ENCODE results near the gene ADGRV1.

ADGRV1 gene

GRCh38 chr5:91025956-91026355 is 467.4 kb downstream of the ADGRV1 start:
- no peak overlapping the region for H2BK12ac ChIP-seq (ENCODE audit: low read length)
- H3K9ac ChIP-seq (ENCODE audit: low read length): no peak overlapping the region
- H4K91ac ChIP-seq (ENCODE audit: low read depth, low read length): no peak overlapping the region
- H3K4me2 ChIP-seq (ENCODE audit: low read length): no peak overlapping the region
- no peak overlapping the region for H3K14ac ChIP-seq (ENCODE audit: low read length)
- H3K4me1 ChIP-seq (ENCODE audit: control insufficient read depth in 1 of 2, insufficient read depth in 2 of 2, low read length in 2 of 2): peaks cover 0 to 7% of the 10 kb centered on the region in 2 experiments
- no peak overlapping the region for H3K4ac ChIP-seq (ENCODE audit: low read depth, low read length)
- peaks cover 6% of the 10 kb centered on the region for H3K79me1 ChIP-seq (ENCODE audit: low read length)
- H3K79me2 ChIP-seq (ENCODE audit: control insufficient read depth, insufficient read depth, low read length, poor library complexity): no peaks in the 10 kb centered on the region
- H3K27me3 ChIP-seq (ENCODE audit: insufficient read depth, low read length): no peaks in the 10 kb centered on the region
- no peak overlapping the region for H3K18ac ChIP-seq (ENCODE audit: low read length)
- no peak overlapping the region for H2BK120ac ChIP-seq (ENCODE audit: insufficient read depth, low read length, poor library complexity)
- H4K12ac ChIP-seq (ENCODE audit: low read depth, low read length): no peak overlapping the region
- no peak overlapping the region for H3K27ac ChIP-seq (ENCODE audit: low read depth, low read length)
- no CpG with 5 or more reads among the region's 2 CpGs for WGBS (ENCODE audit: extremely low coverage, insufficient coverage, insufficient read length)
- H2BK5ac ChIP-seq (ENCODE audit: low read depth, low read length, poor library complexity): no peak overlapping the region
- H4K8ac ChIP-seq (ENCODE audit: low read depth, low read length): no peak overlapping the region
- no peak overlapping the region for H2AFZ ChIP-seq (ENCODE audit: insufficient read depth, low read length, poor library complexity)
- H2AK5ac ChIP-seq (ENCODE audit: low read length): no peak overlapping the region
- no peak overlapping the region for H3K4me3 ChIP-seq (ENCODE audit: low read depth, low read length)
- H3K23ac ChIP-seq (ENCODE audit: low read length): no peak overlapping the region
- H3K36me3 ChIP-seq (ENCODE audit: control insufficient read depth in 1 of 2, insufficient read depth in 2 of 2, low read length in 2 of 2): no peaks in the 10 kb centered on the region
- no peaks in the 10 kb centered on the region for H3K9me3 ChIP-seq (ENCODE audit: insufficient read depth, low read depth, low read length)
- no peak for DNase-seq

- H2AK5ac ChIP-seq (ENCODE audit: low read length): no peak overlapping the region
- H3K23ac ChIP-seq (ENCODE audit: low read length): no peak overlapping the region
- H2BK120ac ChIP-seq (ENCODE audit: insufficient read depth, low read length, poor library complexity): no peak overlapping the region
- H3K14ac ChIP-seq (ENCODE audit: low read length): no peak overlapping the region
- H4K8ac ChIP-seq (ENCODE audit: low read depth, low read length): no peak overlapping the region
- no peak overlapping the region for H3K4me3 ChIP-seq (ENCODE audit: low read depth, low read length)
- H3K79me1 ChIP-seq (ENCODE audit: low read length): peaks cover 5% of the 10 kb centered on the region
- no peaks in the 10 kb centered on the region for H3K27me3 ChIP-seq (ENCODE audit: insufficient read depth, low read length)
- no peak overlapping the region for H3K4me2 ChIP-seq (ENCODE audit: low read length)
- no peak overlapping the region for H3K27ac ChIP-seq (ENCODE audit: low read depth, low read length)
- DNase-seq: no peak
- H3K18ac ChIP-seq (ENCODE audit: low read length): no peak overlapping the region
- H4K12ac ChIP-seq (ENCODE audit: low read depth, low read length): no peak overlapping the region
- H3K36me3 ChIP-seq (ENCODE audit: control insufficient read depth in 1 of 2, insufficient read depth in 2 of 2, low read length in 2 of 2): no peaks in the 10 kb centered on the region
- H3K79me2 ChIP-seq (ENCODE audit: control insufficient read depth, insufficient read depth, low read length, poor library complexity): no peaks in the 10 kb centered on the region
- H2AFZ ChIP-seq (ENCODE audit: insufficient read depth, low read length, poor library complexity): no peak overlapping the region
- no peak overlapping the region for H2BK12ac ChIP-seq (ENCODE audit: low read length)
- H4K91ac ChIP-seq (ENCODE audit: low read depth, low read length): no peak overlapping the region
- peaks cover 0 to 6% of the 10 kb centered on the region in 2 experiments for H3K4me1 ChIP-seq (ENCODE audit: control insufficient read depth in 1 of 2, insufficient read depth in 2 of 2, low read length in 2 of 2)
- no peaks in the 10 kb centered on the region for H3K9me3 ChIP-seq (ENCODE audit: insufficient read depth, low read depth, low read length)
- WGBS (ENCODE audit: extremely low coverage, insufficient coverage, insufficient read length): no CpG with 5 or more reads among the region's 4 CpGs
- H3K4ac ChIP-seq (ENCODE audit: low read depth, low read length): no peak overlapping the region
- H3K9ac ChIP-seq (ENCODE audit: low read length): no peak overlapping the region
- no peak overlapping the region for H2BK5ac ChIP-seq (ENCODE audit: low read depth, low read length, poor library complexity)
These were observed 467.9 kb downstream of the ADGRV1 start for GRCh38 chr5:91026466-91026865.

DNA sequence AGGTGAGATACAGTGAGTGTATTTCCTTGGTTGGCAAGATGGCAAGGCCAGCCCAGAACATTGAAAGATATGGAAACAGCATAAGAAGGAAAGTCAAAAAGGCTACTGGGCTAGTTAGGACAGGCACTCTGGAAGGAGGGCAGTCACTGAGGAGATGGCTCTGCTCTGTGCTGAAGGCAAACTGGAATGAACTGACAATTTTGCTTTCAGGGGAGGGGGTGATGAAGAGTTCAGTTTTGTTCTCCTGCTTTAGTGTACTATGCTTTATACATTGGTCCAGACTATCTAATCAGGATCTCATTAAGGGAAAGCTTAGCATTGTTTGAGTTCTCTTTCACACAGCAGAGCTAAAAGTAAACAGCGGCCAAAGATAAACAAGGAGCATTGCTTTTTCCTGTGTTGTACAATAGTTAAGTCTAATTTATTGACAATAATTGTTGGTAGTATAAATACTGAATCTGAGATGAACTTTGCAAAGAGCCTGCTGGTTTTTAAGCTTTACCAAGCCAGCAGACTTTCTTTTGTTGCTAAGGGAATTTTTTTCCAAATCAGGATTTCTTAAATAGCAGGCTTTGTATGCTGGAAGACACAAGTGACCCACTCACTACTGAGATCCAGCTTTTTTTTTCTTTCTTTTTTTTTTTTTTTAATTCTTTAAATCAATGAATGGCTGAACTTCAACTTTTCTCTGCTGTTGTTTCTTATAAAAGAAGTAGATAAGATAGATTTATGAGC is 469.0 kb downstream of the ADGRV1 start:
- no peak overlapping the region for H3K23ac ChIP-seq (ENCODE audit: low read length)
- no peak overlapping the region for H3K14ac ChIP-seq (ENCODE audit: low read length)
- H3K27ac ChIP-seq (ENCODE audit: low read depth, low read length): no peak overlapping the region
- no peaks in the 10 kb centered on the region for H3K9me3 ChIP-seq (ENCODE audit: insufficient read depth, low read depth, low read length)
- no peak overlapping the region for H3K4ac ChIP-seq (ENCODE audit: low read depth, low read length)
- no peak overlapping the region for H2AK5ac ChIP-seq (ENCODE audit: low read length)
- no peak overlapping the region for H3K4me2 ChIP-seq (ENCODE audit: low read length)
- no peak overlapping the region for H4K8ac ChIP-seq (ENCODE audit: low read depth, low read length)
- no peak overlapping the region for H3K9ac ChIP-seq (ENCODE audit: low read length)
- no peak overlapping the region for H3K4me3 ChIP-seq (ENCODE audit: low read depth, low read length)
- H3K18ac ChIP-seq (ENCODE audit: low read length): no peak overlapping the region
- H2BK12ac ChIP-seq (ENCODE audit: low read length): no peak overlapping the region
- no peak overlapping the region for H2AFZ ChIP-seq (ENCODE audit: insufficient read depth, low read length, poor library complexity)
- H3K79me1 ChIP-seq (ENCODE audit: low read length): peaks cover 2% of the 10 kb centered on the region
- H2BK120ac ChIP-seq (ENCODE audit: insufficient read depth, low read length, poor library complexity): no peak overlapping the region
- peak in 1 of 2 donors; percentile 18 for DNase-seq
- no peak overlapping the region for H4K12ac ChIP-seq (ENCODE audit: low read depth, low read length)
- WGBS (ENCODE audit: extremely low coverage, insufficient coverage, insufficient read length): no CpG with 5 or more reads among the region's 1 CpG
- H3K27me3 ChIP-seq (ENCODE audit: insufficient read depth, low read length): no peaks in the 10 kb centered on the region
- H3K36me3 ChIP-seq (ENCODE audit: control insufficient read depth in 1 of 2, insufficient read depth in 2 of 2, low read length in 2 of 2): no peaks in the 10 kb centered on the region
- H4K91ac ChIP-seq (ENCODE audit: low read depth, low read length): no peak overlapping the region
- no peak overlapping the region for H2BK5ac ChIP-seq (ENCODE audit: low read depth, low read length, poor library complexity)
- H3K79me2 ChIP-seq (ENCODE audit: control insufficient read depth, insufficient read depth, low read length, poor library complexity): no peaks in the 10 kb centered on the region
- H3K4me1 ChIP-seq (ENCODE audit: control insufficient read depth in 1 of 2, insufficient read depth in 2 of 2, low read length in 2 of 2): peaks cover 0 to 2% of the 10 kb centered on the region in 2 experiments

- Histone ChIP-seq H2BK120ac (ENCODE audit: insufficient read depth, low read length, poor library complexity) (no peak overlapping the region), H3K18ac (ENCODE audit: low read length) (no peak overlapping the region), H3K27ac (ENCODE audit: low read depth, low read length) (no peak overlapping the region), H3K9ac (ENCODE audit: low read length) (no peak overlapping the region), H3K4me3 (ENCODE audit: low read depth, low read length) (no peak overlapping the region), H4K91ac (ENCODE audit: low read depth, low read length) (no peak overlapping the region), H3K79me2 (ENCODE audit: control insufficient read depth, insufficient read depth, low read length, poor library complexity) (no peaks in the 10 kb centered on the region), H3K4ac (ENCODE audit: low read depth, low read length) (no peak overlapping the region), H3K79me1 (ENCODE audit: low read length) (peaks cover 3% of the 10 kb centered on the region), H4K12ac (ENCODE audit: low read depth, low read length) (no peak overlapping the region), H3K14ac (ENCODE audit: low read length) (no peak overlapping the region), H2AK5ac (ENCODE audit: low read length) (no peak overlapping the region), H3K27me3 (ENCODE audit: insufficient read depth, low read length) (no peaks in the 10 kb centered on the region), H3K36me3 (ENCODE audit: control insufficient read depth in 1 of 2, insufficient read depth in 2 of 2, low read length in 2 of 2) (no peaks in the 10 kb centered on the region), H3K4me1 (ENCODE audit: control insufficient read depth in 1 of 2, insufficient read depth in 2 of 2, low read length in 2 of 2) (peaks cover 0 to 2% of the 10 kb centered on the region in 2 experiments), H3K23ac (ENCODE audit: low read length) (no peak overlapping the region), H4K8ac (ENCODE audit: low read depth, low read length) (no peak overlapping the region), H3K9me3 (ENCODE audit: insufficient read depth, low read depth, low read length) (no peaks in the 10 kb centered on the region), H2BK12ac (ENCODE audit: low read length) (no peak overlapping the region), H2BK5ac (ENCODE audit: low read depth, low read length, poor library complexity) (no peak overlapping the region), H2AFZ (ENCODE audit: insufficient read depth, low read length, poor library complexity) (no peak overlapping the region), H3K4me2 (ENCODE audit: low read length) (no peak overlapping the region)
- no CpG with 5 or more reads among the region's 2 CpGs for WGBS (ENCODE audit: extremely low coverage, insufficient coverage, insufficient read length)
- DNase-seq: no peak
These were observed 469.9 kb downstream of the ADGRV1 start for GRCh38 chr5:91028499-91028956.

Measured in trophoblast cell (in vitro differentiated cells and primary cell).